CD14-positive monocyte (primary cell): ENCODE data around the gene ZKSCAN4. TPM values are rescaled to one million over a fixed set of nuclear protein-coding genes. Genes with fewer than 3 reads are reported as not detected.

Experiments
- DNase-seq, 3 donors: peaks; one replicate each; pipeline ENCODE4 v3.0.0-alpha.2; 2011 to 2022
- H2AFZ ChIP-seq: 2 replicates; pipeline ENCODE4 v1.6.0; 2012; ENCODE audit warnings: mild to moderate bottlenecking, low read depth, low read length, inconsistent platforms; ENCODE audit not compliant: insufficient read depth, poor library complexity, severe bottlenecking
- H3K27ac ChIP-seq, 2 donors: 1 replicate in 1 of 2; 2 replicates in 1 of 2; pipeline ENCODE4 v1.5.1; 2012 to 2013; ENCODE audit warnings: low read length in 2 of 2, control low read depth in 1 of 2, inconsistent platforms in 1 of 2, low read depth in 1 of 2, mild to moderate bottlenecking in 1 of 2
- H3K27me3 ChIP-seq, 2 donors: one replicate each; pipeline versions ENCODE4 v1.6.0 to v1.6.1; 2011 to 2013; ENCODE audit warnings: low read length in 2 of 2; ENCODE audit not compliant: control insufficient read depth in 2 of 2, insufficient read depth in 2 of 2
- H3K36me3 ChIP-seq, 2 donors: replicated peaks in 1 of 2; 1 replicate in 1 of 2; 2 replicates in 1 of 2; pipeline versions ENCODE4 v1.5.1 to v1.6.1; 2012 to 2013; ENCODE audit warnings: low read length in 2 of 2, control low read depth in 1 of 2, inconsistent platforms in 1 of 2, mild to moderate bottlenecking in 1 of 2; ENCODE audit not compliant: insufficient read depth in 2 of 2, control insufficient read depth in 1 of 2
- H3K4me1 ChIP-seq, 2 donors: 1 replicate in 1 of 2; 2 replicates in 1 of 2; pipeline versions ENCODE4 v1.5.1 to v1.6.1; 2012 to 2013; ENCODE audit warnings: low read length in 2 of 2, control low read depth in 1 of 2, inconsistent platforms in 1 of 2, mild to moderate bottlenecking in 1 of 2, moderate library complexity in 1 of 2; ENCODE audit not compliant: insufficient read depth in 2 of 2, control insufficient read depth in 1 of 2
- H3K4me2 ChIP-seq: replicated peaks from 2 replicates; pipeline ENCODE3; 2012; ENCODE audit warnings: low read length, moderate library complexity, mild to moderate bottlenecking; ENCODE audit not compliant: poor library complexity, severe bottlenecking; ENCODE audit errors: extremely low read depth
- H3K4me3 ChIP-seq, 3 experiments: fragments of 200-600 bp in 1 of 3; sonication (generic) in 1 of 3; replicated peaks in 1 of 3; 1 replicate in 2 of 3; 2 replicates in 1 of 3; pipeline ENCODE4 v1.5.1; 2011 to 2013; ENCODE audit warnings: low read length in 3 of 3, mild to moderate bottlenecking in 3 of 3, control low read depth in 2 of 3, low read depth in 2 of 3, inconsistent platforms in 1 of 3, moderate library complexity in 1 of 3
- H3K79me2 ChIP-seq: 2 replicates; pipeline ENCODE4 v1.6.0; 2012; ENCODE audit warnings: mild to moderate bottlenecking, control low read depth, inconsistent platforms, low read length, moderate library complexity; ENCODE audit not compliant: insufficient read depth
- H3K9ac ChIP-seq: 2 replicates; pipeline ENCODE4 v1.6.0; 2017; ENCODE audit warnings: low read length, mild to moderate bottlenecking; ENCODE audit not compliant: insufficient read depth, poor library complexity, severe bottlenecking
- H3K9me3 ChIP-seq, 2 donors: replicated peaks in 1 of 2; 1 replicate in 1 of 2; 2 replicates in 1 of 2; pipeline versions ENCODE4 v1.5.1 to v1.6.1; 2012 to 2013; ENCODE audit warnings: low read length in 2 of 2, control low read depth in 1 of 2; ENCODE audit not compliant: control insufficient read depth in 1 of 2, insufficient read depth in 1 of 2
- H4K20me1 ChIP-seq: 2 replicates; pipeline ENCODE4 v1.6.0; 2012; ENCODE audit warnings: mild to moderate bottlenecking, low read length, control low read depth, moderate library complexity; ENCODE audit not compliant: insufficient read depth
- H3K27ac Mint-ChIP-seq, 7 donors: one replicate each; pipeline ENCODE4 v1.8.0; 2020; ENCODE audit warnings: mild to moderate bottlenecking in 7 of 7, mixed read lengths in 7 of 7, moderate library complexity in 6 of 7, inconsistent platforms in 2 of 7
- H3K27me3 Mint-ChIP-seq, 3 donors: one replicate each; pipeline ENCODE4 v1.8.0; 2021 to 2022; ENCODE audit warnings: low read depth in 3 of 3, mild to moderate bottlenecking in 3 of 3, mixed read lengths in 3 of 3, moderate library complexity in 3 of 3, inconsistent platforms in 1 of 3
- H3K36me3 Mint-ChIP-seq, 2 donors: one replicate each; pipeline ENCODE4 v1.8.0; 2020; ENCODE audit warnings: mixed read lengths in 2 of 2, inconsistent platforms in 1 of 2, mild to moderate bottlenecking in 1 of 2
- H3K4me1 Mint-ChIP-seq: one replicate; pipeline ENCODE4 v1.8.0; 2020; ENCODE audit warnings: mild to moderate bottlenecking, mixed read lengths
- H3K4me3 Mint-ChIP-seq, 2 donors: one replicate each; pipeline ENCODE4 v1.8.0; 2020; ENCODE audit warnings: mild to moderate bottlenecking in 2 of 2, mixed read lengths in 2 of 2, moderate library complexity in 1 of 2
- H3K9me3 Mint-ChIP-seq, 7 donors: one replicate each; pipeline ENCODE4 v1.8.0; 2020 to 2022; ENCODE audit warnings: mixed read lengths in 7 of 7, mild to moderate bottlenecking in 6 of 7, moderate library complexity in 6 of 7, inconsistent platforms in 2 of 7
- CTCF ChIP-seq: fragments of 200-600 bp; IDR thresholded peaks from one replicate; pipeline ENCODE4 v1.8.0; 2022; ENCODE audit warnings: antibody characterized with exemption, mild to moderate bottlenecking
- WGBS: methylation state at CpG from one replicate; pipeline ENCODE4 v1.1.5; 2013; ENCODE audit warnings: missing lambda C conversion rate; ENCODE audit not compliant: insufficient coverage; 5-methylcytosine and 5-hydroxymethylcytosine counted together
- intact Hi-C, 2 donors: fragments of 100-400 bp; cut with micrococcal nuclease; formaldehyde crosslinking; loops; one replicate each; pipeline versions ENCODE4 v1.15.0 to v1.15.1; 2023
- polyA plus RNA-seq, 3 donors: library from polyadenylated mRNA; depleted of rRNA in 1 of 3; unstranded in 2 of 3; stranded (reverse) in 1 of 3; fragments of 300-500 nt in 2 of 3; fragments of >200 nt in 1 of 3; fragmentation: Illumina TruSeq in 2 of 3; gene quantifications; 1 replicate in 2 of 3; 2 replicates in 1 of 3; pipeline ENCODE4 v1.2.3, GENCODE V29; 2012 to 2021

The ZKSCAN4 gene
- polyA plus RNA-seq, 3 donors: 1.5 to 2.0 (median 1.6) TPM

GRCh38 chr6:28206928-28207509 lies 45.0 kb downstream of the ZKSCAN4 start:
- Mint-ChIP-seq H3K4me3 (peak overlapping the region in 1 of 2 donors; percentile 94), H3K36me3 (peaks cover 0 to 11% of the 10 kb centered on the region in 2 donors), H3K27me3 (peaks cover 66 to 73% (median 67%) of the 10 kb centered on the region in 3 donors), H3K4me1 (peaks cover 23% of the 10 kb centered on the region), H3K27ac (no peak overlapping the region), H3K9me3 (peaks cover 2 to 41% (median 30%) of the 10 kb centered on the region in 7 donors)
- Histone ChIP-seq H3K4me1 (peaks cover 12 to 17% of the 10 kb centered on the region in 2 donors), H4K20me1 (no peaks in the 10 kb centered on the region), H3K27me3 (peaks cover 77 to 79% of the 10 kb centered on the region in 2 donors), H3K36me3 (no peaks in the 10 kb centered on the region), H3K4me3 (peak overlapping the region in 1 of 3 experiments; percentile 65), H3K79me2 (no peaks in the 10 kb centered on the region), H3K9me3 (peaks cover 3 to 42% of the 10 kb centered on the region in 2 donors), H2AFZ (peak overlapping the region; percentile 52), H3K9ac (no peak overlapping the region), H3K27ac (no peak overlapping the region), H3K4me2 (peak overlapping the region; percentile 62)
- WGBS: 2% methylated on average over 9 of the region's 15 CpGs
- intact Hi-C loops: no loop called here
- no peak for TF ChIP-seq CTCF
- no peak for DNase-seq

DNA sequence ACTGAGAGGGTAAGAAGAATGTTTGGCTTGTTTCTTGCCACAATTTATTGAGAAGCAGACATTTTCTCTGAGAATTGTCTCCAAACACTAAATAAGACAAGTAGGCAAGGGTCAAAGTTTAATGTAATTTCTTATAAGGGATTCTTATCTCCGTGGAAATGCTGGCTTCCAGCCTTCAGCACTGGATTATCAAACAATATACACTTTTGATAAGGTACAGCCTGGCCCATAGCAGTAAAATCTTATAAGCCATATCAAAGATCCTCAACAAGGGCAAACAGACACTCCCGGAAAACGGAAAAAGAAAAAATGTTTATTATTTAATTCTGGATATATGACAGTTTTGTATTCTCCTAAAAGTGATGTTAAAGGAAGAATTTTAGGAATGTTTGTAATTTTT lies 45.5 kb downstream of the ZKSCAN4 start:
- Histone ChIP-seq H3K4me1 (peaks cover 12 to 15% of the 10 kb centered on the region in 2 donors), H3K36me3 (no peaks in the 10 kb centered on the region), H3K79me2 (no peaks in the 10 kb centered on the region), H3K4me2 (no peak overlapping the region), H2AFZ (no peak overlapping the region), H3K9me3 (peaks cover 3 to 37% of the 10 kb centered on the region in 2 donors), H3K27ac (no peak overlapping the region), H3K4me3 (no peak overlapping the region), H3K9ac (no peak overlapping the region), H3K27me3 (peaks cover 74% of the 10 kb centered on the region in 2 donors), H4K20me1 (no peaks in the 10 kb centered on the region)
- no peak for DNase-seq
- H3K4me3 Mint-ChIP-seq: peak overlapping the region in 1 of 2 donors; percentile 94
- TF ChIP-seq CTCF: no peak
- intact Hi-C loops: no loop called here
- H3K27me3 Mint-ChIP-seq: peaks cover 61 to 68% (median 64%) of the 10 kb centered on the region in 3 donors
- peaks cover 2 to 36% (median 30%) of the 10 kb centered on the region in 7 donors for H3K9me3 Mint-ChIP-seq
- no peak overlapping the region for H3K27ac Mint-ChIP-seq
- H3K36me3 Mint-ChIP-seq: peaks cover 0 to 11% of the 10 kb centered on the region in 2 donors
- no CpG with 5 or more reads among the region's 3 CpGs for WGBS
- peaks cover 20% of the 10 kb centered on the region for H3K4me1 Mint-ChIP-seq
